HG03060 (cell line): ENCODE results near the gene SIT1.
"Not testable (repeated sequence)": the region's sequence is repeated elsewhere in the genome, so short reads cannot be mapped to it uniquely, and the experiment has no call there.

Source experiments
- ATAC-seq: cut with Tn5 transposase; IDR thresholded peaks from one replicate; pipeline ENCODE4 v1.9.1; 2021; ENCODE audit warnings: low read depth, moderate number of reproducible peaks; ENCODE audit not compliant: unreplicated experiment

The SIT1 gene

GRCh38 chr9:35639631-35640030, 11.1 kb downstream of the SIT1 start:
- ATAC-seq = no peak

DNA sequence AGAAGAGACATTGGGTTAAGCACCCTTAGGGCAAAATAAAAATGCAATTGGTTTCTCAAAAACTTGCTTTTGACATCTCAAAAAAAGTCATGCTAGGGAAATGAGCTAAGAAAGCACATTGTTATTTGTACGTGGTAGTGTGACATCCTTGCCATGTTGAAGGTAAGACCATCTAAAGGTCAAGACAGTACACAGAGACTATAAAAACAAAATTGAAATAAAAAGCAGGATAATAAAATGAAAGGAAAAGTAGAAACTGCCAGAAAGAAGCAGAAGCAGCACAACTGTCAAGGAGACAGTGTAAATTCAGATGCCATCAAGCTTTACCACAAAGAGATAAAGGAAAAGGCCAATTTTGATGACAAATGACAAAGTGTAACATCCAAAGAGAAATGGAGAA, 11.5 kb downstream of the SIT1 start:
- ATAC-seq = not testable (repeated sequence)

DNA sequence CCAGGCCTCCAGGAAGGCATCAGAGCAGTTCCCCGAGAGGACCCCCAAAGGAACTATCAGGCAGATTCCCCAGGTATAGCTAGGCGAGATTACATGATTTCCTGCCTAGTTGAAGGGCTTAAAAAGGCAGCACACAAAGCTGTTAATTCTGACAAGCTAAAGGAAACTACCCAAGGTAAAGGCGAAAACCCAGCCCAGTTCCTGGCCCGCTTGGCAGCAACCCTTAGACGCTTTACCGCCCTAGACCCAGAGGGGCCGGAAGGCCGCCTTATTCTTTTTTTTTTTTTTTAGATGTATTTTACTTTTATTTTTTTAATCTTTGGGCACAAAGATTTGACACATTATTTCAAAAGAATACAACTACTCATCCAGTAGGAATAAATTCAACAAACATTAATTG, 12.0 kb downstream of the SIT1 start:
- ATAC-seq = not testable (repeated sequence)

DNA sequence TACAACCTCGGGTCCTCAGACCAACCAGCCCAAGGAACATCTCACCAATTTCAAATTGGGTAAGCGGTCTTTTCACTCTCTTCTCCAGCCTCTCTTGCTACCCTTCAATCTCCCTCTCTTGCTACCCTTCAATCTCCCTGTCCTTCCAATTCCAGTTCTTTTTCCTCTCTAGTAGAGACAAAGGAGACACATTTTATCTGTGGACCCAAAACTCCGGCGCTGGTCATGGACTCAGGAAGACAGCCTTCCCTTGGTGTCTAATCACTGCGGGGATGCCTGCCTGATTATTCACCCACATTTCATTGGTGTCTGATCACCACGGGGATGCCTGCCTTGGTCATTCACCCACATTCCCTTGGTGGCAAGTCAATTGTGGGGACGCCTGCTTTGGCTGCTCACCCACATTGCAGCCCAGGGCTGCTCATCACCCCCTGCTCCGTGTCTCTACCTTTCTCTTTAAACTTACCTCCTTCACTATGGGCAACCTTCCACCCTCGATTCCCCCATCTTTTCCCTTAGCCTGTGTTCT, 13.2 kb downstream of the SIT1 start:
- ATAC-seq = not testable (repeated sequence)

- not testable (repeated sequence) for ATAC-seq
These were observed 13.9 kb downstream of the SIT1 start for GRCh38 chr9:35636877-35637246.

- ATAC-seq = no peak
These were observed 14.4 kb downstream of the SIT1 start for GRCh38 chr9:35636135-35636876.

DNA sequence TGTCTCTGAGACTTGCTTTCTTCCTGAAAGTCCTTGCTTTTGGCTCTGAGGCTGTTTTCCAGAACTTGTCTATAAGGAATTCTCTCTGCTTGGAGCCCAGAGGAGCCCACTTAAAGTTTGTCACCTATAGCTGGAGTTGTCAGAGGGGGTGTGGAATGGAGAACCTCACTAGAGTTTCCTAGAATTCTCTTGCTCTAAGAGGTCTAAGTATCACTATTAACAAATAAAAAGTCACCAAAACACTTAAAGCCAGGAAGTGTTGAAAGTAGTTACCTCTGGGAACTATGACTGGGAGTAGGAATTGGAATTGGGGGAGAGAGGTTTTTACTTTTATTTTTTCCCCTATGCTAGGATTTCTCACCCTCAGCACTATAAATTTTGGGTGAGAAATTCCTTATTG, 15.0 kb downstream of the SIT1 start:
- ATAC-seq = no peak

DNA sequence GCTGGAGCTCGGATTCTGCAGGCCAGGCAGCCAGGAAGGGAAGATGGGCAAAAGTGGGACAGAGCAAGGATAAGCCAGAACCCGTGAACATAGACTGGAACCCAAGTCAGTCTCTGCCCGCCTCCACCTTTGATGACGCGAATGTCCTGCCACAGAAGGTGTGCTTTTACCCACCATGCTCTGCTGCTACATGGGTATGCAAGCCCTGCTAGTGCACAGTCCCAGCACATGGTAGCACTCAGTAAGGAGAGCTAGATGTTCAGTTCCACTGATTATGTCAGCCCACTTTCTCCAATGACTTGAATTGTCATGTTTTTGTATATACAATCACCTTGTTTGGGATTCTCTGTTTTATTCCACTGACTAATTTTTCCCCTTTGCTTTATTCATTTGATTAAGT, 21.1 kb downstream of the SIT1 start:
- ATAC-seq = no peak

DNA sequence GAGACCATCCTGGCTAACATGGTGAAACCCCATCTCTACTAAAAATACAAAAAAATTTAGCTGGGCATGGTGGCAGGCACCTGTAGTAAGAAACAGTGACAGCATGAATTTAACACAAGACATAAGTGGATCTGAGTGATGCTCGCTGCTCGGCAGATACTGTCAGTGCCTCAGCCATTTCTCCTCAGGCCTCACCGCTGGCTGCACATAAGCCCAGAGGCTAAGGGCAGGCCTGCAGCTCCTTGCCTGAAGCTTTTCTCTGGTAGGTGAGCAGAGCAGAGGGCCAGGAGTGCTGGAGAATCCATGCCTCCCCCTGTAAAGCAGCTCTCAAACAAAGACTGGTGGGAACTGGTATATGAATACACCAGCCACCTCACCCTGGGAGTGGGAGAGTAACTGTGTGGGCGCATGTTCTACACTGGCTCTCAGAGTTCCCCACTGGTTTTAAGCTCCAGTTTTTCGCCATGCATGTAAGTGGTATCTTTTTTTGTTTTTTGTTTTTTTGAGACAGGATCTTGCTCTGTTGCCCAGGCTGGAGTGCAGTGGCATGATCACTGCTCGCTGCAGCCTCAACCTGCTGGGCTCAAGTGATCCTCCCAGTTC, 22.2 kb downstream of the SIT1 start:
- ATAC-seq = no peak

DNA sequence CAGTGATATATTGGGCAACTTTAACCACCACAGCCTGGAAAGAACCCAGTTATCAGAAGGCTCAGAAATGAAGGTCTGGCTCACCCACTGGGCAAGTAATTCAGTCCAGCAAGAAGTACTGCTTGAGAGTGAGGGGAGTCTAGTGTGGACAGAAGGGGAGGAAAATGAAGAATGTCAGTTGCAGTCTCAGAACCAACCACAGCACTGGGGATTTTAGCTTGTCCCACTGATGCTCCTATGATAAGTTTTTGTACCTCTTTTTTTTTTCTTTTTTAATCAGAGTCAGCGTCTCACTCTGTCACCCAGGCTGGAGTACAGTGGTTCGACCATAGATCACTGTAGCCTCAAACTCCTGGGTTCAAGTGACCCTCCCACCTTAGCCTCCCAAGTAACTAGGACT, 23.2 kb downstream of the SIT1 start:
- no peak for ATAC-seq

DNA sequence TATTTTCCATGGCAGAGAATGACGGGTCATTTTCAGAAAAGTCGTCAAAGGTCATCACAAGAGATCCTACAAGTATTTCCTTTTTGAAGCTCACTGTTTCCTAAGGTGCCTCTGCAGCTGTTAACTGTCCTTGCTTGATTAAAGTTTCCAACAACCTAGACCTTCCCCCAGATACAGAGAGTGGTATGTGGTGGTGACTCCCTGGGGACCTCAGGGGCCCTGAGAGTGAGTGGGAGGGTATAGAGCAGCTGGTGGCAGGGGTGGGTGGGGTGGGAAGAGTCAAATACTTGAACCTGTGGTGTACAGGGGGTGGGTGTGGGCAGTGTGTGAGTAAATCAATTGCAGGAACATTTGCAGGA, 31.0 kb downstream of the SIT1 start:
- ATAC-seq = peak; percentile 42

- peak; percentile 41 for ATAC-seq
These were observed 31.6 kb downstream of the SIT1 start for GRCh38 chr9:35618854-35619799.

- no peak for ATAC-seq
These were observed 32.4 kb downstream of the SIT1 start, which contains the start of gene CD72 for GRCh38 chr9:35618325-35618727. CD72 (minus strand) TSS chr9:35618413; CDS start chr9:35618303, 110 bp downstream.

- ATAC-seq = no peak
These were observed 33.2 kb downstream of the SIT1 start for GRCh38 chr9:35617548-35617947.

- ATAC-seq = no peak
These were observed 33.9 kb downstream of the SIT1 start for GRCh38 chr9:35616681-35617459.

DNA sequence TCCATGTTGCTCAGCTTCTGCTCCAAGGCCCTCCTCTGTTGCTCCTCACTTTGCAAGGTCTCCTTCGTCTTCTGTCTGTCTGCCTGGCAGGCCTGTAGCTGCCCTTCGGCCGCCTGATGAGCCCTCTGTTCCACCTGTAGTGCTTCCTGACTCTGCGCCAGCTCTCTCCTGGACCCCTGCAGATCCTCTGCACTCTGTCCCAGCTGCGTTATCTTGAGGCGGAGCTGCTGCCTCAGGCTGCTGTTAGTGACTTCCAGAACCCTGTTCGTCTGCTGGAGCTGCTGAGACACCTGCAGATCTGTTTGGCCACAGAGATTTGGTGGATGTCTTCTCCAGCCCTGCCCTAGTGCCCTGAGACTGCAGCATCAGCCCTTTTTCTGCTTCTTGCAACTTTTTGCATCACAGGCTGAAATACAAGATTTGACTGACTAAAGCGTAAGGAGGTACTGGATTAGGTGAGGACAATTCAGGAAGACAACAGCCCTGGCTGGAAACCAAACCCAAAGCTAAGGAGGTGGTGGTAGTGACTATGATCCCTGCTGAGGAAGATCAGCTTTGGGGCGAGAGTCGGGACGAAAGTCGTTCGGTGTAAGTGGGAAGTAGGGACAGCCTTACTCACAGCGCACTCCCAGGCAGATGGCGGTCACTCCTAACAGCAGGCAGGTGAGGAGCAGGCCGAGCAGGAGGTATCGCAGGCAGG, 34.6 kb downstream of the SIT1 start:
- ATAC-seq = no peak

- ATAC-seq = no peak
These were observed 37.9 kb downstream of the SIT1 start for GRCh38 chr9:35612843-35613242.

- ATAC-seq = not testable (repeated sequence)
These were observed 38.7 kb downstream of the SIT1 start for GRCh38 chr9:35612066-35612465.

DNA sequence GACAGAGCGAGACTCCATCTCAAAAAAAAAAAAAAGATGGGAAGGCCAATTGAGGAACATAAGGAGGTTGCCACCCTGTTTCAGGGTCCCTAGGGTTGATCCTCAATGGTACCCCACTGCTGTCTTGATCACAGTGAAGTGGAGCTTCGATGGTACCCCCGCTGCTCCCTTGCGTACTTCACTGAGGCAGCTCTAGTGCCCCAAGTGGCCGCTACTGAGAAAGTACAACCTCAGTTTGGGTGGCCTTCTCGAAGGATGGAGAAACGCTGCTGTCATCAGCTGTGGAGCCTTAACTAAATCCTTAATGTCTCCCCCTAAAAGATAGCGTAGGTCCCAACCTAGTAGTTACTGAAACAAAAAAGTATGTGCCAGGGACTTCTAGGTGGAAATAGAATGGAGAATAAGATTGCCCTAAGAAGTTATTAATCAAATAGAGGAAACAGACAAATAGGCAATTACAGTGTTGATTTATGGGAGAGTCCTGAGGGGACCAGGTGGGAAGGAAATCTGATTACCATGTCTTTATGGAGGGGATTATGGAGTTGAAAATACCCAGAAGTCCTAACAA, 39.4 kb downstream of the SIT1 start:
- ATAC-seq = no peak
